DND-41 (cell line): ENCODE data around the gene CHRNB4.

Experiments
- EZH2 ChIP-seq: IDR thresholded peaks from 3 replicates; pipeline ENCODE4 v1.6.1; 2012; ENCODE audit warnings: borderline replicate concordance, low read depth, mild to moderate bottlenecking, moderate library complexity, low read length, inconsistent platforms; ENCODE audit not compliant: severe bottlenecking
- TF ChIP-seq, protein P1 (sequence below): IDR thresholded peaks from 2 replicates; pipeline ENCODE4 v1.5.1; 2012; ENCODE audit warnings: borderline replicate concordance, low read length, moderate library complexity, mild to moderate bottlenecking; ENCODE audit not compliant: poor library complexity, severe bottlenecking; ENCODE audit errors: extremely low read depth

DNA sequence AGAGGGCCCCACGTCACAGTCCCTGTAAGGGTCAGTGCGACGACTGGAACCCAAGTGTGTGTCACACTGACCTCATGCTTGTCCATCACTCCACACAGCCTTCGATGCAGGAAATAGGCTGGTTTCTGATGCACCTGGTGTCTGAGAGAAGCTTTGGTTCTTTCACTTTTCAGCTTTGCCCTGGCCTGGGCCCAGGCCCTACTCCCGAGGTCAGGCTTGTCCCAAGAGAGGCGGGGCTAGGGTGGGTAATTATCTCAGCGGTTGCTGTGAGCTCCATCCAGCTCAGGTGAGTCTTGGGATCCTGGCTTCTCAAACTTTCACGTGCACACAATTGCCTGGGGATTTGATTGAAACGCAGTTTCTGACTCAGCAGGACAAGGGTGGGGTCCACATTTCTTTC, 19.6 kb upstream of the CHRNB4 start:
- TF ChIP-seq, protein P1, sequence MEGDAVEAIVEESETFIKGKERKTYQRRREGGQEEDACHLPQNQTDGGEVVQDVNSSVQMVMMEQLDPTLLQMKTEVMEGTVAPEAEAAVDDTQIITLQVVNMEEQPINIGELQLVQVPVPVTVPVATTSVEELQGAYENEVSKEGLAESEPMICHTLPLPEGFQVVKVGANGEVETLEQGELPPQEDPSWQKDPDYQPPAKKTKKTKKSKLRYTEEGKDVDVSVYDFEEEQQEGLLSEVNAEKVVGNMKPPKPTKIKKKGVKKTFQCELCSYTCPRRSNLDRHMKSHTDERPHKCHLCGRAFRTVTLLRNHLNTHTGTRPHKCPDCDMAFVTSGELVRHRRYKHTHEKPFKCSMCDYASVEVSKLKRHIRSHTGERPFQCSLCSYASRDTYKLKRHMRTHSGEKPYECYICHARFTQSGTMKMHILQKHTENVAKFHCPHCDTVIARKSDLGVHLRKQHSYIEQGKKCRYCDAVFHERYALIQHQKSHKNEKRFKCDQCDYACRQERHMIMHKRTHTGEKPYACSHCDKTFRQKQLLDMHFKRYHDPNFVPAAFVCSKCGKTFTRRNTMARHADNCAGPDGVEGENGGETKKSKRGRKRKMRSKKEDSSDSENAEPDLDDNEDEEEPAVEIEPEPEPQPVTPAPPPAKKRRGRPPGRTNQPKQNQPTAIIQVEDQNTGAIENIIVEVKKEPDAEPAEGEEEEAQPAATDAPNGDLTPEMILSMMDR: no peak
- no peak for TF ChIP-seq EZH2
